ENCODE data around the gene TTBK2.

The TTBK2 gene

GRCh38 chr15:42693496-42693895, 227.1 kb downstream of the TTBK2 start:
- H3K4me2 ChIP-seq (ENCODE audit: low read length): no peak overlapping the region
- no peaks in the 10 kb centered on the region for H3K79me2 ChIP-seq (ENCODE audit: insufficient read depth, low read length)
- peaks cover 23% of the 10 kb centered on the region for H3K36me3 ChIP-seq (ENCODE audit: insufficient read depth, low read length)
- H3K4me1 ChIP-seq (ENCODE audit: insufficient read depth, low read length, severe bottlenecking): no peaks in the 10 kb centered on the region
- no peaks in the 10 kb centered on the region for H3K9me2 ChIP-seq (ENCODE audit: low read depth, low read length)
- TF ChIP-seq EZH2 (IDR thresholded peaks at IDR 0.05; ENCODE audit: borderline replicate concordance, low read length) (no peak), CTCF (IDR thresholded peaks at IDR 0.05; ENCODE audit: low read length) (no peak)
- H2AFZ ChIP-seq (ENCODE audit: low read length): no peak overlapping the region
- no peaks in the 10 kb centered on the region for H3K9me3 ChIP-seq (ENCODE audit: low read length)
- no peak overlapping the region for H3K9ac ChIP-seq (ENCODE audit: low read length)
- H4K20me1 ChIP-seq (ENCODE audit: insufficient read depth, low read length): no peaks in the 10 kb centered on the region
- H3K27ac ChIP-seq (ENCODE audit: low read depth, low read length, poor library complexity, severe bottlenecking): no peak overlapping the region
- no peak overlapping the region for H3K4me3 ChIP-seq (ENCODE audit: low read depth, low read length, poor library complexity, severe bottlenecking)
- H3F3A ChIP-seq (ENCODE audit: insufficient read depth, low read length): no peaks in the 10 kb centered on the region
- no peaks in the 10 kb centered on the region for H3K27me3 ChIP-seq (ENCODE audit: insufficient read depth, low read length)

- Histone ChIP-seq H3K9ac (ENCODE audit: low read length) (no peak overlapping the region), H3K4me3 (ENCODE audit: low read depth, low read length, poor library complexity, severe bottlenecking) (no peak overlapping the region), H3K4me2 (ENCODE audit: low read length) (no peak overlapping the region), H3K27me3 (ENCODE audit: insufficient read depth, low read length) (no peaks in the 10 kb centered on the region), H3K36me3 (ENCODE audit: insufficient read depth, low read length) (peaks cover 20% of the 10 kb centered on the region), H3K27ac (ENCODE audit: low read depth, low read length, poor library complexity, severe bottlenecking) (no peak overlapping the region), H2AFZ (ENCODE audit: low read length) (no peak overlapping the region), H3K79me2 (ENCODE audit: insufficient read depth, low read length) (no peaks in the 10 kb centered on the region), H3K9me2 (ENCODE audit: low read depth, low read length) (no peaks in the 10 kb centered on the region), H3F3A (ENCODE audit: insufficient read depth, low read length) (no peaks in the 10 kb centered on the region), H3K9me3 (ENCODE audit: low read length) (no peaks in the 10 kb centered on the region), H4K20me1 (ENCODE audit: insufficient read depth, low read length) (no peaks in the 10 kb centered on the region), H3K4me1 (ENCODE audit: insufficient read depth, low read length, severe bottlenecking) (no peaks in the 10 kb centered on the region)
- TF ChIP-seq CTCF (IDR thresholded peaks at IDR 0.05; ENCODE audit: low read length) (no peak), EZH2 (IDR thresholded peaks at IDR 0.05; ENCODE audit: borderline replicate concordance, low read length) (no peak)
Observed at GRCh38 chr15:42692997-42693396, 227.6 kb downstream of the TTBK2 start.

GRCh38 chr15:42692536-42692935, 228.0 kb downstream of the TTBK2 start:
- Histone ChIP-seq H3K27ac (ENCODE audit: low read depth, low read length, poor library complexity, severe bottlenecking) (no peak overlapping the region), H3K9me3 (ENCODE audit: low read length) (no peaks in the 10 kb centered on the region), H3K27me3 (ENCODE audit: insufficient read depth, low read length) (no peaks in the 10 kb centered on the region), H2AFZ (ENCODE audit: low read length) (no peak overlapping the region), H3K9me2 (ENCODE audit: low read depth, low read length) (no peaks in the 10 kb centered on the region), H3K4me1 (ENCODE audit: insufficient read depth, low read length, severe bottlenecking) (no peaks in the 10 kb centered on the region), H3K4me3 (ENCODE audit: low read depth, low read length, poor library complexity, severe bottlenecking) (no peak overlapping the region), H3K36me3 (ENCODE audit: insufficient read depth, low read length) (peaks cover 19% of the 10 kb centered on the region), H3F3A (ENCODE audit: insufficient read depth, low read length) (no peaks in the 10 kb centered on the region), H3K9ac (ENCODE audit: low read length) (no peak overlapping the region), H4K20me1 (ENCODE audit: insufficient read depth, low read length) (no peaks in the 10 kb centered on the region), H3K79me2 (ENCODE audit: insufficient read depth, low read length) (no peaks in the 10 kb centered on the region), H3K4me2 (ENCODE audit: low read length) (no peak overlapping the region)
- TF ChIP-seq EZH2 (IDR thresholded peaks at IDR 0.05; ENCODE audit: borderline replicate concordance, low read length) (no peak), CTCF (IDR thresholded peaks at IDR 0.05; ENCODE audit: low read length) (no peak)
